RWPE2 (cell line): Measurements from ENCODE around the gene PLEKHH1.

ENCODE experiments used
- ATAC-seq: fragments of 200-7000 bp; cut with Tn5 transposase; 3 replicates; pipeline ENCODE4 v1.9.1; 2021; ENCODE audit warnings: low read depth
- DNase-seq: peaks from one replicate; pipeline ENCODE4 v3.0.0-alpha.2; 2020; ENCODE audit warnings: low spot score
- H3K27ac ChIP-seq: fragments of 450-650 bp; 2 replicates; pipeline ENCODE4 v1.5.1; 2017; ENCODE audit warnings: mild to moderate bottlenecking; ENCODE audit not compliant: poor library complexity, severe bottlenecking
- H3K27me3 ChIP-seq: fragments of 250-450 bp; sonication (Bioruptor Pico); 2 replicates; pipeline ENCODE4 v1.5.1; 2021; ENCODE audit warnings: mild to moderate bottlenecking, moderate library complexity; ENCODE audit not compliant: insufficient read depth, poor library complexity, severe bottlenecking
- H3K36me3 ChIP-seq: fragments of 250-450 bp; sonication (Bioruptor Pico); 2 replicates; pipeline ENCODE4 v1.5.1; 2020; ENCODE audit warnings: low read depth, mild to moderate bottlenecking, moderate library complexity
- H3K4me1 ChIP-seq: fragments of 250-450 bp; sonication (Bioruptor Pico); 2 replicates; pipeline ENCODE4 v1.5.1; 2021; ENCODE audit warnings: mild to moderate bottlenecking, moderate library complexity; ENCODE audit not compliant: insufficient read depth, poor library complexity, severe bottlenecking
- H3K4me3 ChIP-seq: fragments of 250-450 bp; sonication (Bioruptor Pico); 2 replicates; pipeline ENCODE4 v1.5.1; 2021; ENCODE audit warnings: mild to moderate bottlenecking, moderate library complexity; ENCODE audit not compliant: severe bottlenecking
- H3K9me3 ChIP-seq: fragments of 250-450 bp; sonication (Bioruptor Pico); 2 replicates; pipeline ENCODE4 v1.5.1; 2021; ENCODE audit warnings: mild to moderate bottlenecking, moderate library complexity; ENCODE audit not compliant: severe bottlenecking
- CTCF ChIP-seq: fragments of 450-650 bp; IDR thresholded peaks from one replicate; pipeline ENCODE4 v1.5.1; 2017; ENCODE audit warnings: mild to moderate bottlenecking, moderate library complexity; ENCODE audit not compliant: poor library complexity, severe bottlenecking

The PLEKHH1 gene

GRCh38 chr14:67630186-67630585 lies 97.1 kb downstream of the PLEKHH1 start:
- DNase-seq = no peak
- no peak overlapping the region for H3K4me3 ChIP-seq

GRCh38 chr14:67630938-67631337 lies 97.8 kb downstream of the PLEKHH1 start:
- DNase-seq (no peak), ATAC-seq (no peak)
- no peak for TF ChIP-seq CTCF
- Histone ChIP-seq H3K36me3 (no peaks in the 10 kb centered on the region), H3K9me3 (no peaks in the 10 kb centered on the region), H3K27ac (no peak overlapping the region), H3K4me3 (no peak overlapping the region), H3K27me3 (no peaks in the 10 kb centered on the region), H3K4me1 (peaks cover 9% of the 10 kb centered on the region)

More at GRCh38 chr14:67630186-67630585, 97.1 kb downstream of the PLEKHH1 start:
- no peak for ATAC-seq
- no peak for TF ChIP-seq CTCF
- H3K27ac ChIP-seq = no peak overlapping the region
- H3K27me3 ChIP-seq = no peaks in the 10 kb centered on the region
- no peaks in the 10 kb centered on the region for H3K36me3 ChIP-seq
- H3K4me1 ChIP-seq = peaks cover 1% of the 10 kb centered on the region
- no peaks in the 10 kb centered on the region for H3K9me3 ChIP-seq

GRCh38 chr14:67633451-67634147 lies 100.5 kb downstream of the PLEKHH1 start:
- no peak for TF ChIP-seq CTCF
- no peak overlapping the region for H3K4me3 ChIP-seq
- H3K4me1 ChIP-seq = peaks cover 15% of the 10 kb centered on the region
- no peaks in the 10 kb centered on the region for H3K9me3 ChIP-seq
- H3K27me3 ChIP-seq = no peaks in the 10 kb centered on the region
- DNase-seq (no peak), ATAC-seq (no peak)
- no peak overlapping the region for H3K27ac ChIP-seq
- H3K36me3 ChIP-seq = no peaks in the 10 kb centered on the region

- no peaks in the 10 kb centered on the region for H3K27me3 ChIP-seq
- TF ChIP-seq CTCF = no peak
- H3K9me3 ChIP-seq = no peaks in the 10 kb centered on the region
- H3K4me3 ChIP-seq = no peak overlapping the region
- no peak overlapping the region for H3K27ac ChIP-seq
- H3K36me3 ChIP-seq = no peaks in the 10 kb centered on the region
- DNase-seq = no peak
- peak; percentile 63 for ATAC-seq
- peaks cover 15% of the 10 kb centered on the region for H3K4me1 ChIP-seq
Observed at GRCh38 chr14:67636361-67636919, 103.3 kb downstream of the PLEKHH1 start.

GRCh38 chr14:67638642-67639041 lies 105.6 kb downstream of the PLEKHH1 start:
- Histone ChIP-seq H3K9me3 (no peaks in the 10 kb centered on the region), H3K27ac (no peak overlapping the region), H3K4me1 (peaks cover 15% of the 10 kb centered on the region), H3K27me3 (no peaks in the 10 kb centered on the region), H3K4me3 (no peak overlapping the region), H3K36me3 (no peaks in the 10 kb centered on the region)
- no peak for TF ChIP-seq CTCF
- no peak for DNase-seq
- ATAC-seq = no peak
